BJ (cell line): ENCODE data around the gene ICE1. TPM values are rescaled to one million over a fixed set of nuclear protein-coding genes. Genes with fewer than 3 reads are reported as not detected.

ENCODE experiments used
- CTCF ChIA-PET: fragments of 350-600 bp; formaldehyde crosslinking; extraction: SDS; loops from one replicate; lab custom pipeline; 2021; ENCODE audit warnings: antibody characterized with exemption, inconsistent platforms; lab: Yijun Ruan, JAX
- POLR2A ChIA-PET: fragments of 300-600 bp; sonication (Branson Sonifier 250); formaldehyde crosslinking; extraction: SDS; loops from one replicate; lab custom pipeline; 2021; ENCODE audit warnings: antibody characterized with exemption; lab: Charles Lee
- DNase-seq: peaks from one replicate; pipeline ENCODE4 v3.0.0-alpha.2; 2011; ENCODE audit warnings: low read depth
- H3K27me3 ChIP-seq: 2 replicates; pipeline ENCODE4 v1.6.0; 2011; ENCODE audit warnings: low read length; ENCODE audit not compliant: control insufficient read depth, insufficient read depth
- H3K36me3 ChIP-seq: 2 replicates; pipeline ENCODE4 v1.5.1; 2011; ENCODE audit warnings: low read length; ENCODE audit not compliant: control insufficient read depth, insufficient read depth
- H3K4me3 ChIP-seq: 2 replicates; pipeline ENCODE4 v1.5.1; 2011; ENCODE audit warnings: low read depth, mild to moderate bottlenecking, control low read depth, low read length
- polyA plus RNA-seq: library from polyadenylated mRNA; depleted of rRNA; stranded (reverse); fragments of >200 nt; gene quantifications from 2 replicates; pipeline ENCODE4 v1.2.3, GENCODE V29; 2011
- TF ChIP-seq, protein P1 (sequence below): IDR thresholded peaks from 2 replicates; pipeline ENCODE4 v1.5.1; 2011; ENCODE audit warnings: low read depth, mild to moderate bottlenecking, control low read depth, inconsistent platforms, low read length, moderate library complexity; ENCODE audit not compliant: insufficient read depth

Gene ICE1
- polyA plus RNA-seq, 1 experiment, result 10.2 TPM

DNA sequence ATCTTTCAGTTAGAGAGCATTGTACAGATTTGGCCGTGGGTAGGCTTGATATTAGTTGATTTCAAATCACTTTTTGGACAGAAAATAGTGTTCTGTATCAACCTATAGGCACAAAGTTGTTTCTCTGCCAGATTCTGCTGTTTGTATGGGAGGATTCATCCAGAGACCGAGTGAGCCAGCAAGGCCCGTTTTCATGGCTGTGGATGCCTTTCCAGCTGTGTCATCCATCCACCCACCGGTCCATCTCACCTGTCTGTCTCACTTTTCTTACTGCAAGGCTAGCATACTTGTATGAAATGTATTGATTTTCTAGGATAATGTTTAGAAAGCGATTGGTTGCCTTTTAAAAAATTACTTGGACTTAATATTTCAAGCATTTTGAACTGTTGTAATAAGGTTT, 34.4 kb downstream of the ICE1 start:
- TF ChIP-seq, protein P1, sequence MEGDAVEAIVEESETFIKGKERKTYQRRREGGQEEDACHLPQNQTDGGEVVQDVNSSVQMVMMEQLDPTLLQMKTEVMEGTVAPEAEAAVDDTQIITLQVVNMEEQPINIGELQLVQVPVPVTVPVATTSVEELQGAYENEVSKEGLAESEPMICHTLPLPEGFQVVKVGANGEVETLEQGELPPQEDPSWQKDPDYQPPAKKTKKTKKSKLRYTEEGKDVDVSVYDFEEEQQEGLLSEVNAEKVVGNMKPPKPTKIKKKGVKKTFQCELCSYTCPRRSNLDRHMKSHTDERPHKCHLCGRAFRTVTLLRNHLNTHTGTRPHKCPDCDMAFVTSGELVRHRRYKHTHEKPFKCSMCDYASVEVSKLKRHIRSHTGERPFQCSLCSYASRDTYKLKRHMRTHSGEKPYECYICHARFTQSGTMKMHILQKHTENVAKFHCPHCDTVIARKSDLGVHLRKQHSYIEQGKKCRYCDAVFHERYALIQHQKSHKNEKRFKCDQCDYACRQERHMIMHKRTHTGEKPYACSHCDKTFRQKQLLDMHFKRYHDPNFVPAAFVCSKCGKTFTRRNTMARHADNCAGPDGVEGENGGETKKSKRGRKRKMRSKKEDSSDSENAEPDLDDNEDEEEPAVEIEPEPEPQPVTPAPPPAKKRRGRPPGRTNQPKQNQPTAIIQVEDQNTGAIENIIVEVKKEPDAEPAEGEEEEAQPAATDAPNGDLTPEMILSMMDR, result no peak
- ChIA-PET CTCF (no interaction called here), POLR2A (no interaction called here)
- H3K36me3 ChIP-seq, result peaks cover 17% of the 10 kb centered on the region
- H3K4me3 ChIP-seq, result no peak overlapping the region
- no peaks in the 10 kb centered on the region for H3K27me3 ChIP-seq
- no peak for DNase-seq

- Histone ChIP-seq H3K36me3 (peaks cover 18% of the 10 kb centered on the region), H3K27me3 (no peaks in the 10 kb centered on the region), H3K4me3 (no peak overlapping the region)
- TF ChIP-seq, protein P1, result no peak
- CTCF ChIA-PET, result no interaction called here
- POLR2A ChIA-PET, result no interaction called here
- DNase-seq, result no peak
These were observed 37.8 kb downstream of the ICE1 start for GRCh38 chr5:5460311-5460710.

DNA sequence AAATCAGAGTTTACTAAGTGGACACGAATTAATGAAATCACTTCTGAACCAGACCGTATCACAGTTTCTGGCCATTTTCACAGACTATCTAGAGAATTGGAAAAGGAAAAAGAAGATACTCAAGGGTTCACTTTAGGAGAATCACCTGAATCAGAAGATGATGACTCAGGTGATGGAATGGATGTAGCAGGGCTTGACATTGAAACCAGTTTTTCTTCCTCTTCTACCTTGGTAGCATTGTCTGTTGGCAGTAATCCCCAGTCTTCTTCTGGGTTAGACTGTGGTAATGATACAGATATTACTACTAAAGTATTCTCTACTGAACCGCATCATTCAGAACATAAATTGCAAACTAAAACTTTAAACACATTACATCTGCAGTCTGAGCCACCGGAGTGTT, 38.5 kb downstream of the ICE1 start:
- POLR2A ChIA-PET, result no interaction called here
- H3K36me3 ChIP-seq, result peaks cover 18% of the 10 kb centered on the region
- no peaks in the 10 kb centered on the region for H3K27me3 ChIP-seq
- CTCF ChIA-PET, result no interaction called here
- TF ChIP-seq, protein P1, result no peak
- no peak overlapping the region for H3K4me3 ChIP-seq
- no peak for DNase-seq

DNA sequence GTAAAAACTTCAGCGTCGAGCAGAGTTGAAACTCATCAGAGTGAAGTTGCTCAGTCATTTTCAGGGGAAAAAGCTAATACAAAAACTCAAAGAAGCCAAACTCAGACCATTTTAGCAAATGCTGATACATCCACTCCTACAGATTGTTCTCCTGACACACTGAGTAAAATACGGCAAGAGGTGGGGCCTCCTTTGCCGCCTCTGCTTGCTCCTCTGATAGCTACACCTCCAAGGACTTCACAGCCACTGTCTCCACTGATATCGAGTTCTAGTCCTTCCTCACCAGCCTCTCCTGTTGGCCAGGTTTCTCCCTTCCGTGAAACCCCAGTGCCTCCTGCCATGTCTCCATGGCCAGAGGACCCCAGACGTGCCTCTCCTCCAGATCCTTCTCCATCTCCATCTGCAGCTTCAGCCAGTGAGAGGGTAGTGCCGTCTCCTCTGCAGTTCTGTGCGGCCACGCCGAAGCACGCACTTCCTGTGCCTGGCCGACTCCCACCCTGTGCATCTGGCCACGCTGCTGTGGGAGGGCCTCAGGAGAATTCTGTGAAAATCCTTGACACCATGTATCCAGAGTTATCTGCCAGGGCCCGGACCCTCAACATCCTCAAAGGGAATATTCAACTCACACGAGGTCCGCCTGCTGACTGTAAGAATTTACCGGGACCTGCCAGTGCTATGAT, 41.7 kb downstream of the ICE1 start:
- POLR2A ChIA-PET, result no interaction called here
- Histone ChIP-seq H3K4me3 (no peak overlapping the region), H3K27me3 (no peaks in the 10 kb centered on the region), H3K36me3 (peaks cover 10% of the 10 kb centered on the region)
- CTCF ChIA-PET, result interaction anchor here (1.2 kb wide), 1 partner anchor 19 kb away, joined by 4 read pairs; no protein-coding TSS in a partner anchor
- TF ChIP-seq, protein P1, result no peak
- DNase-seq, result no peak

GRCh38 chr5:5466227-5466626, 43.8 kb downstream of the ICE1 start:
- CTCF ChIA-PET, result interaction anchor here (0.6 kb wide), 1 partner anchor 1066 kb away, joined by 3 read pairs; no protein-coding TSS in a partner anchor
- POLR2A ChIA-PET, result no interaction called here
- H3K36me3 ChIP-seq, result peaks cover 2% of the 10 kb centered on the region

More at GRCh38 chr5:5466227-5466626, 43.8 kb downstream of the ICE1 start:
- H3K27me3 ChIP-seq, result no peaks in the 10 kb centered on the region
- DNase-seq, result no peak
- H3K4me3 ChIP-seq, result no peak overlapping the region
- TF ChIP-seq, protein P1, result no peak
